Sigmoid colon (tissue), 4 donors: Measurements from ENCODE around the gene RPIA.
"Not testable (repeated sequence)": the region's sequence is repeated elsewhere in the genome, so short reads cannot be mapped to it uniquely, and the experiment has no call there.

Source experiments
- EP300 ChIP-seq, 4 donors: sonication (generic); formaldehyde crosslinking; IDR thresholded peaks; one replicate each; pipeline ENCODE4 v1.6.1; 2017; ENCODE audit warnings: antibody characterized with exemption in 4 of 4
- TF ChIP-seq, protein P1 (sequence below), 4 experiments: fragments of 450-650 bp in 3 of 4; fragments of 200-600 bp in 1 of 4; IDR thresholded peaks; one replicate each; pipeline ENCODE4 v1.5.1; 2016 to 2019; ENCODE audit warnings: antibody characterized with exemption in 4 of 4, mild to moderate bottlenecking in 3 of 4, moderate library complexity in 2 of 4

DNA sequence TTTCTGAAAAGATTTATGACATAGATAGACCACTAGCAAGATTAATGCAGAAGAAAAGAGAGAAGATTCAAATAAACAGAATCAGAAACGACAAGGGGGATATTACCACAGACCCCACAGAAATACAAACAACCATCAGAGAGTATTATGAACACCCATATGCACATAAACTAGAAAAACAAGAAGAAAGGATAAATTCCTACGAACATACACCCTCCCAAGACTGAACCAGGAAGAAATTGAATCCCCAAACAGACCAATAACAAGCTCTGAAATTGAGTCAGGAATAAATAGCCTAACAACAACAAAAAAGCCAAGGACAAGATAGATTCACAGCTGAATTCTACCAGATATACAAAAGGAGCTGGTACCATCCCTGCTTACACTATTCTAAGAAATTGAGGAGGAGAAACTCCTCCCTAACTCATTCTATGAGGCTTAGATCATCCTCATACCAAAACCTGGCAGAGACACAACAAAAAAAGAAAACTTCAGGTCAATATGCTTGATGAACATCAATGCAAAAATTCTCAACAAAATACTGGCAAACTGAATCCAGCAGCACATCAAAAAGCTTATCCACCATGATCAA, 46.1 kb upstream of the RPIA start:
- TF ChIP-seq, protein P1, sequence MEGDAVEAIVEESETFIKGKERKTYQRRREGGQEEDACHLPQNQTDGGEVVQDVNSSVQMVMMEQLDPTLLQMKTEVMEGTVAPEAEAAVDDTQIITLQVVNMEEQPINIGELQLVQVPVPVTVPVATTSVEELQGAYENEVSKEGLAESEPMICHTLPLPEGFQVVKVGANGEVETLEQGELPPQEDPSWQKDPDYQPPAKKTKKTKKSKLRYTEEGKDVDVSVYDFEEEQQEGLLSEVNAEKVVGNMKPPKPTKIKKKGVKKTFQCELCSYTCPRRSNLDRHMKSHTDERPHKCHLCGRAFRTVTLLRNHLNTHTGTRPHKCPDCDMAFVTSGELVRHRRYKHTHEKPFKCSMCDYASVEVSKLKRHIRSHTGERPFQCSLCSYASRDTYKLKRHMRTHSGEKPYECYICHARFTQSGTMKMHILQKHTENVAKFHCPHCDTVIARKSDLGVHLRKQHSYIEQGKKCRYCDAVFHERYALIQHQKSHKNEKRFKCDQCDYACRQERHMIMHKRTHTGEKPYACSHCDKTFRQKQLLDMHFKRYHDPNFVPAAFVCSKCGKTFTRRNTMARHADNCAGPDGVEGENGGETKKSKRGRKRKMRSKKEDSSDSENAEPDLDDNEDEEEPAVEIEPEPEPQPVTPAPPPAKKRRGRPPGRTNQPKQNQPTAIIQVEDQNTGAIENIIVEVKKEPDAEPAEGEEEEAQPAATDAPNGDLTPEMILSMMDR (IDR thresholded peaks at IDR 0.05) = not testable (repeated sequence)
- not testable (repeated sequence) for TF ChIP-seq EP300 (IDR thresholded peaks at IDR 0.05)
